K562 treated with DMSO at 1 percent for 12 hours (cell line): ENCODE data around the gene CHD6. TPM values are rescaled to one million over a fixed set of nuclear protein-coding genes. Genes with fewer than 3 reads are reported as not detected.

ENCODE experiments used
- total RNA-seq: library from RNA; unstranded; fragments of 300-600 nt; gene quantifications from 2 replicates; pipeline ENCODE4 v1.2.3, GENCODE V29; 2022; ENCODE audit not compliant: insufficient read depth

CHD6 gene, protein sequence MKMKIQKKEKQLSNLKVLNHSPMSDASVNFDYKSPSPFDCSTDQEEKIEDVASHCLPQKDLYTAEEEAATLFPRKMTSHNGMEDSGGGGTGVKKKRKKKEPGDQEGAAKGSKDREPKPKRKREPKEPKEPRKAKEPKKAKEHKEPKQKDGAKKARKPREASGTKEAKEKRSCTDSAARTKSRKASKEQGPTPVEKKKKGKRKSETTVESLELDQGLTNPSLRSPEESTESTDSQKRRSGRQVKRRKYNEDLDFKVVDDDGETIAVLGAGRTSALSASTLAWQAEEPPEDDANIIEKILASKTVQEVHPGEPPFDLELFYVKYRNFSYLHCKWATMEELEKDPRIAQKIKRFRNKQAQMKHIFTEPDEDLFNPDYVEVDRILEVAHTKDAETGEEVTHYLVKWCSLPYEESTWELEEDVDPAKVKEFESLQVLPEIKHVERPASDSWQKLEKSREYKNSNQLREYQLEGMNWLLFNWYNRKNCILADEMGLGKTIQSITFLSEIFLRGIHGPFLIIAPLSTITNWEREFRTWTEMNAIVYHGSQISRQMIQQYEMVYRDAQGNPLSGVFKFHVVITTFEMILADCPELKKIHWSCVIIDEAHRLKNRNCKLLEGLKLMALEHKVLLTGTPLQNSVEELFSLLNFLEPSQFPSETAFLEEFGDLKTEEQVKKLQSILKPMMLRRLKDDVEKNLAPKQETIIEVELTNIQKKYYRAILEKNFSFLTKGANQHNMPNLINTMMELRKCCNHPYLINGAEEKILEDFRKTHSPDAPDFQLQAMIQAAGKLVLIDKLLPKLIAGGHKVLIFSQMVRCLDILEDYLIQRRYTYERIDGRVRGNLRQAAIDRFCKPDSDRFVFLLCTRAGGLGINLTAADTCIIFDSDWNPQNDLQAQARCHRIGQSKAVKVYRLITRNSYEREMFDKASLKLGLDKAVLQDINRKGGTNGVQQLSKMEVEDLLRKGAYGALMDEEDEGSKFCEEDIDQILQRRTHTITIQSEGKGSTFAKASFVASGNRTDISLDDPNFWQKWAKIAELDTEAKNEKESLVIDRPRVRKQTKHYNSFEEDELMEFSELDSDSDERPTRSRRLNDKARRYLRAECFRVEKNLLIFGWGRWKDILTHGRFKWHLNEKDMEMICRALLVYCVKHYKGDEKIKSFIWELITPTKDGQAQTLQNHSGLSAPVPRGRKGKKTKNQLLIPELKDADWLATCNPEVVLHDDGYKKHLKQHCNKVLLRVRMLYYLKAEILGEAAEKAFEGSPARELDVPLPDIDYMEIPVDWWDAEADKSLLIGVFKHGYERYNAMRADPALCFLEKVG (N-terminal part only)
- 4.5 and 11.6 TPM in 2 replicates for total RNA-seq

GRCh38 chr20:41617902-41618806 lies at the start of gene CHD6:
Gene CHD6 (minus strand): TSS chr20:41618377. CDS start chr20:41551337, 67,040 bp downstream.

GRCh38 chr20:41366546-41367392 lies 251.4 kb downstream of the CHD6 start, which contains the start of gene EMILIN3:
Gene EMILIN3 (minus strand): TSS chr20:41366818. CDS start chr20:41366634, 184 bp downstream.

